ENCODE data around the gene DRC1. TPM values are rescaled to one million over a fixed set of nuclear protein-coding genes. Genes with fewer than 3 reads are reported as not detected.
A peak's percentile ranks its signal among the peaks of the same experiment; 100 is the strongest.

The DRC1 gene
- total and polyA plus RNA-seq, 2 of the 13 experiments (the other 11 are each of a cell fraction or from before 2014, with no cell fraction given), result 0.07 TPM; not detected in 1

- peak; percentile 98 for TF ChIP-seq FOSL2 (CRISPR knock-in tag; IDR thresholded peaks at IDR 0.05)
- TF ChIP-seq ELF3 (CRISPR knock-in tag; IDR thresholded peaks at IDR 0.05), result peak; percentile 18; the same call in 1 of the 2 replicates
- peak; percentile 73 for TF ChIP-seq ARID5B (CRISPR knock-in tag; IDR thresholded peaks at IDR 0.05)
- peak; percentile 27; the same call in 1 of the 2 replicates for TF ChIP-seq ZNF362 (CRISPR knock-in tag; IDR thresholded peaks at IDR 0.05; ENCODE audit: borderline replicate concordance)
- TF ChIP-seq TOPORS (CRISPR knock-in tag; IDR thresholded peaks at IDR 0.05), result peak; percentile 50; the same call in 1 of the 2 replicates
- 0 out of 2 replicates have a peak, but pooled peaks have one; percentile 9 for TF ChIP-seq ZNF512B (CRISPR knock-in tag; IDR thresholded peaks at IDR 0.05; ENCODE audit: borderline replicate concordance)
- TF ChIP-seq KMT2B (CRISPR knock-in tag; IDR thresholded peaks at IDR 0.05), result no peak
- 0 out of 2 replicates have a peak, but pooled peaks have one; percentile 43 for TF ChIP-seq TBX3 (IDR thresholded peaks at IDR 0.05; ENCODE audit: borderline replicate concordance)
- TF ChIP-seq FOXA3 (CRISPR knock-in tag; IDR thresholded peaks at IDR 0.05), result peak; percentile 17; the same call in 1 of the 2 replicates
- no peak for TF ChIP-seq SOX13 (IDR thresholded peaks at IDR 0.05)
- 0 out of 4 replicates have a peak, but pooled peaks of 1 of the 2 experiments have one; percentile 10 for TF ChIP-seq SOX13 (CRISPR knock-in tag; conservative IDR thresholded peaks at IDR 0.05 in 1 of 2, IDR thresholded peaks at IDR 0.05 in 1 of 2)
- no peak for TF ChIP-seq ZNF143 (CRISPR knock-in tag; IDR thresholded peaks at IDR 0.05)
- no peak for TF ChIP-seq ZNF235 (CRISPR knock-in tag; IDR thresholded peaks at IDR 0.05; ENCODE audit: borderline replicate concordance)
- TF ChIP-seq ZNF598 (CRISPR knock-in tag; IDR thresholded peaks at IDR 0.05; ENCODE audit: borderline replicate concordance), result 0 out of 2 replicates have a peak, but pooled peaks have one; percentile 39
- TF ChIP-seq ZNF432 (CRISPR knock-in tag; IDR thresholded peaks at IDR 0.05; ENCODE audit: borderline replicate concordance), result no peak
- TF ChIP-seq ELK4 (CRISPR knock-in tag; IDR thresholded peaks at IDR 0.05; ENCODE audit: borderline replicate concordance), result no peak
- TF ChIP-seq ZNF841 (CRISPR knock-in tag; IDR thresholded peaks at IDR 0.05; ENCODE audit: borderline replicate concordance), result no peak
- TF ChIP-seq SYNCRIP (IDR thresholded peaks at IDR 0.05; ENCODE audit: insufficient read depth, low read depth, low read length), result no peak
- TF ChIP-seq KLF12 (CRISPR knock-in tag; IDR thresholded peaks at IDR 0.05; ENCODE audit: borderline replicate concordance), result no peak
Measured at GRCh38 chr2:26456440-26457250, 54.9 kb downstream of the DRC1 start (continued).
